Stimulated activated CD4-positive, alpha-beta T cell treated with anti-CD3 and anti-CD28 coated beads, Interleukin-4, amount 100 ng/mL, for 4 hours (primary cell): Measurements from ENCODE around the gene TAOK2.
"Not testable (repeated sequence)": the region's sequence is repeated elsewhere in the genome, so short reads cannot be mapped to it uniquely, and the experiment has no call there.

ENCODE experiments used
- DNase-seq, 2 experiments: peaks; one replicate each; pipeline ENCODE4 v3.0.0-alpha.2; 2020

TAOK2 gene

GRCh38 chr16:30026449-30026848 is 52.8 kb downstream of the TAOK2 start:
- no peak for DNase-seq

- no peak for DNase-seq
Observed at GRCh38 chr16:30027588-30028437, 54.1 kb downstream of the TAOK2 start.

GRCh38 chr16:30028438-30029076 is 54.9 kb downstream of the TAOK2 start:
- DNase-seq, result no peak

GRCh38 chr16:30030011-30030685 is 56.5 kb downstream of the TAOK2 start:
- DNase-seq, result no peak

- no peak for DNase-seq
Observed at GRCh38 chr16:30030841-30031413, 57.3 kb downstream of the TAOK2 start, which contains the start of gene TLCD3B. Gene TLCD3B (minus strand): TSS chr16:30031271. CDS start chr16:30030527, 744 bp downstream.

- no peak for DNase-seq
Observed at GRCh38 chr16:30031477-30031918, 57.8 kb downstream of the TAOK2 start.

GRCh38 chr16:30032083-30032819 is 58.6 kb downstream of the TAOK2 start:
- DNase-seq, result peak; percentile 44 to 46

- no peak for DNase-seq
Observed at GRCh38 chr16:30033270-30033669, 59.6 kb downstream of the TAOK2 start.

GRCh38 chr16:30040221-30040620 is 66.6 kb downstream of the TAOK2 start:
- DNase-seq, result no peak

GRCh38 chr16:30040690-30041089 is 67.0 kb downstream of the TAOK2 start:
- not testable (repeated sequence) for DNase-seq

GRCh38 chr16:30041841-30042240 is 68.2 kb downstream of the TAOK2 start:
- no peak for DNase-seq
